ENCODE measurements around the gene TSPAN7.

The TSPAN7 gene

GRCh38 chrX:38595801-38596200 is 34.5 kb downstream of the TSPAN7 start:
- no peak for DNase-seq

GRCh38 chrX:38596939-38597338 is 35.6 kb downstream of the TSPAN7 start:
- no peak for DNase-seq

GRCh38 chrX:38599796-38600755 is 38.7 kb downstream of the TSPAN7 start:
- DNase-seq = no peak

GRCh38 chrX:38601866-38602265 is 40.5 kb downstream of the TSPAN7 start:
- DNase-seq = no peak

GRCh38 chrX:38606821-38607220 is 45.5 kb downstream of the TSPAN7 start:
- DNase-seq = no peak

GRCh38 chrX:38607976-38608375 is 46.6 kb downstream of the TSPAN7 start:
- no peak for DNase-seq

- no peak for DNase-seq
Measured at GRCh38 chrX:38610849-38611248, 49.5 kb downstream of the TSPAN7 start.

- no peak for DNase-seq
Measured at GRCh38 chrX:38612281-38612680, 50.9 kb downstream of the TSPAN7 start.

- DNase-seq = no peak
Measured at GRCh38 chrX:38614485-38614884, 53.1 kb downstream of the TSPAN7 start.

GRCh38 chrX:38616904-38617303 is 55.6 kb downstream of the TSPAN7 start:
- DNase-seq = no peak

GRCh38 chrX:38618180-38618579 is 56.8 kb downstream of the TSPAN7 start:
- no peak for DNase-seq

GRCh38 chrX:38620623-38621022 is 59.3 kb downstream of the TSPAN7 start:
- no peak for DNase-seq

- no peak for DNase-seq
Measured at GRCh38 chrX:38626296-38626695, 65.0 kb downstream of the TSPAN7 start.

- no peak for DNase-seq
Measured at GRCh38 chrX:38627683-38628082, 66.3 kb downstream of the TSPAN7 start.

- DNase-seq = no peak
Measured at GRCh38 chrX:38628587-38628986, 67.2 kb downstream of the TSPAN7 start.

GRCh38 chrX:38632516-38632915 is 71.2 kb downstream of the TSPAN7 start:
- DNase-seq = no peak

GRCh38 chrX:38634665-38635064 is 73.3 kb downstream of the TSPAN7 start:
- no peak for DNase-seq

GRCh38 chrX:38636949-38637819 is 75.8 kb downstream of the TSPAN7 start:
- DNase-seq = no peak

- no peak for DNase-seq
Measured at GRCh38 chrX:38638952-38639529, 77.7 kb downstream of the TSPAN7 start.

- DNase-seq = no peak
Measured at GRCh38 chrX:38639730-38640129, 78.4 kb downstream of the TSPAN7 start.

- DNase-seq = no peak
Measured at GRCh38 chrX:38641197-38641596, 79.9 kb downstream of the TSPAN7 start.

GRCh38 chrX:38643903-38644302 is 82.6 kb downstream of the TSPAN7 start:
- DNase-seq = no peak

GRCh38 chrX:38646129-38646528 is 84.8 kb downstream of the TSPAN7 start:
- DNase-seq = no peak

Measured in NCI-H2107 (cell line).